Medulla oblongata (tissue), 1 donor: ENCODE data around the gene NKX1-1.
"Not testable (repeated sequence)": the region's sequence is repeated elsewhere in the genome, so short reads cannot be mapped to it uniquely, and the experiment has no call there.

Experiments
- DNase-seq: peaks from one replicate; pipeline ENCODE4 v3.0.0-alpha.2; 2015; ENCODE audit errors: extremely low spot score

NKX1-1 gene

DNA sequence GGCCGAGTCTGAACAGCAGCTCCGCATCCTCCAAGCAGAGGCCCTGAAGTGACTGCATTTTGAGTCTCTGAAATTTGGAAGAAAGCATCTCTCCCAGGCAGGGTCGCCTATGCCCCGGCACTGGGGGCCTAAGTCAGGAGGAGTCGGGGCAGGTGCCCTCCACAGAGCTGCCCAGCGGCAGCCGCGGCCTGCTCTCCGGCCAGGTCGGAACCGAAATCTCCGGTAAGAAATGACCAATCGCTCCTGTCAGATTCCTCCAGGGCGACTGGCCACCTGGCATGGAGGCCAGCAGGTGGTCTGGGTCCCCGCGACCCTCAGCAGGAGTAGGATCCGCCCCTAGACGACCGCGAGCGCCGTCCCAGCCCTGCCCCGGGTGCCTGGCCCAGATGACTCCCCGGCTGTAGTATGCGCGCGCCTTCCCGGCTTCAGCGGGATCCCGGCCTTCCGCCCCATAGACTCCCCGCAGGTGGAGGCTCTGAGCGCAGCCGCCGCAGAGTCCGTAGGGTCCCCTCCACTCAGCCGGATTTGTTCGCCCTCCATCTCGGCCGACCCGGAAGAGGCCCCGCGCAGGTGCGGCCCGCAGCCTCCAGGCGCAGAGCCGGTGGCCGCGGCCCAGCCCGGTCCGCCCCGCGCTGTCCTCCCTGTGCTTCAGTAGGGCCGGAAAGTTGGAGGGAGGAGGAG is 1.5 kb downstream of the NKX1-1 start:
- no peak for DNase-seq

- DNase-seq, result no peak
Measured at GRCh38 chr4:1403591-1404572, 2.4 kb downstream of the NKX1-1 start.

DNA sequence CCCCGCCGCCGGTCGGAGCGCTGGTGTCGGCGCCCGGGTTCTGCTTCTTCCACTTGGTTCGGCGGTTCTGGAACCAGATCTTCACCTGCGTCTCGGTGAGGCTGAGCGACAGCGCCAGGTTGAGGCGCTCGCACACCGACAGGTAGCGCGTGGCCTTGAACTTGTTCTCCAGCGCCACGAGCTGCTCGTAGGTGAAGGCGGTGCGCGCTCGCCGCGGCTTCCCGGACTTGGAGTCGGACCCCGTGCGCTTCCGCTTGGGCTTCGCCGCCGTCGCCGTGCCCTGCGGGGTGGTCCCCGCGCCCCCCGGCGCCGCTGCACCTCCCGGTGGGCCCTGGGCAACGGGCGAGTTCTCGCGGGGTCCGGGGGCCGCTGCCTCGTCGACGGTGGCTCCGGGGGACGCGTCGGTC is 3.1 kb downstream of the NKX1-1 start:
- no peak for DNase-seq

DNA sequence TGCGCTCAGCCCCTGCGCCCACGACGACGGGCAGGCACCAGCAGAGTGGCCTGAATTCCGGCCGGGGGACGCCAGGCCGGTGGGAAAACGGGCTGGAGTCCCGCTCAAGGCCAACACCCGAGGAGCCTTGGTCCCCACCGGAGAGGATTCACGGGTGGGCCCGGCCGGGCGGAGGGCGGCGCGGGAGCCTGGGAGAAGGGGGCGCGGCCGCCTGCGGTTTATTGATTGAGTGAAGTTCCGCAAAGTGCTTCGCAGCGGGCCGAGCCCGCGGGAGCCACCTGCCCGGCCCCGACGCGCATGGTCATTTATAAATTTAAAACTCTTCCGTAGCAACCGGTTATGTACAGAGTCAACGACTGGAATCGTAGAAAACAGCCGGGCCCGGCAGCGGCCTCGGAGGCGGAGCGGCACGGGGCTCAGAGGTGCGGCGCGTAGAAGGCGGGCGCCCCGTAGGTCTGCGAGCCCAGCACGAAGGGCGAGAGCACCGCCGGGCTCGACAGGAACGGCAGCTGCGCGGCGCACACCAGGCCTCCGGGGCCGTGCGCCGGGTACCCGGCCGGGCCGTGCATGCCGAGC is 3.6 kb downstream of the NKX1-1 start:
- no peak for DNase-seq

DNA sequence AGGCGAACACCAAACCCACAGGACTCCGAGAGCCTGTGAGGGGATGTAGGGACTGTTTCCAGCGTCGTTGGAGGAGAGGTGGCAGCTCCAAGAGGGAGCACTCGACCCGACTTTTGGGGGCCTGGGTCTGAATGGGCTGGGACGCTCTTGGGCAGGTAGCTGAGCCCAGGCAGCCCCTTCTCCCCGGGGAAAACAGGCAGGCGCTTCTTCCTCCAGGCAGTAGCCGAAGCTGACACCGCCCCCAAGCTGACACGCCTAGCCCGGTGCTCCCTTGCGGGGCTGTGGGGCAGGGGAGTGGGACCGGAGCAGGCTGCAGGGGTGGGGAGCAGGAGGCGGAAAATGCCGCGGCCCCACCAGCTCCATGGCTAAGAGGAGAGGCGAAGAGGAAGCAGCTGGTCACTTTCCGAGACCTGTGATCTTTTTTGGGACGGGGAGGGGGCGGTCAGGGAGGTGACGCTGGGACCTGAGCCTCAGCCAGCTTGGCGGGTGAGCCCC is 4.2 kb downstream of the NKX1-1 start:
- DNase-seq, result no peak

DNA sequence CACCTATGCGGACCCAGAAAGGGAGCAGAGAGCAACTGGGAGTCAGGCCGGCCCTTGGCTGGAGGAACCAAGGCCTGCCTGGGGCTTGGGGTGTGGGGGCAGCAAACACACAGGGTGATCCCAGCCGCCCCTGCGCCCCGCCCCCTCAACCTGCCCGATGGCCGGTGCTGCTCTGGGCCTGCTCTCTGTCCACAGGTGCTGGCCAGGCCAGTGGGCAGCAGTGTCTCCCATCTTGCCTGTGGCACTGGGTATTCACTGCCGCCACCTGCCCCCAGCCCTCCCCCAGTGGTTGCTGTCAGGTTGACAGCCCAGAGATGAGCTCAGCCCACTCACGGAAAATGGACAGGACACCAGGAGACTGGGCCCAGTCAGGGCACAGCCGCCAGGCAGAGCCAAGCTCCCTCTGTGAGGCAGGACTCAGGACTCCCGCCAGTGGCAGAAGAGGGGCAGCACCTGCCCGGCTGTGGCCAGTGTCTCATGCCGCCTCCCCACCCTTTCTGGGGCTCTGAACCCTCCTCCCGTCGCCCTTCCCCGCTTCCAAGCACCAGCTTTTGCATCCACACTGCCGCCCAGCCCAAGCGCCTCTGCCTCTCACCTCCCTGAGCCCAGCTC is 4.7 kb downstream of the NKX1-1 start:
- DNase-seq, result no peak

DNA sequence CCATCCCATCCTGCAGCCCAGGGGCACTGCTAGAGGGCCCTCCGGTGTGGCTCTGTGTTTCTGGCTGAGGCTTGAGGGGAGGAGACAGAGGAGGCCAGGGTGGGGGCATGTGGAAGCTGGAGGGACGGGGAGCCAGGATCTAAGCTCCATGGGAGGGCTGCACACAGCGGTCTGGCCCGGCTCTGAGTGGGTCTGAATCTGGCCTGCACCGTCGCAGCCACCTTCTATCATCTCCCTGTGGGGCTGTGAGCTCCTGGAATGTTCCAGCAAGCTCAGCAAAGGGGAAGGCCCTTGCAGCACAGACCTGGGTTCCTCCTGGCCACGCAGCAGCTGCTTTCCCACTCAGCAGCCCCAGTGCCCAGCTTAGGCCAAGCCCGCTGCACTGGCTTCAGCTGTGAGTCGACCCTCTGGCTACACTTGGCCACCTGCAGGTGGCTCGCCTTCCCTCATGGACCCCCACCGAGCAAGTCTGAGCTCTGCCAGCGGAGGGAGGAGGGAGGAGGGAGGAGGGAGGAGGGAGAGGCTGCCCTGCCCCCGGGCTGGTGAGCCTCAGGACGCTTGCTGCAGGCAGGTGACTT is 5.3 kb downstream of the NKX1-1 start:
- no peak for DNase-seq

DNA sequence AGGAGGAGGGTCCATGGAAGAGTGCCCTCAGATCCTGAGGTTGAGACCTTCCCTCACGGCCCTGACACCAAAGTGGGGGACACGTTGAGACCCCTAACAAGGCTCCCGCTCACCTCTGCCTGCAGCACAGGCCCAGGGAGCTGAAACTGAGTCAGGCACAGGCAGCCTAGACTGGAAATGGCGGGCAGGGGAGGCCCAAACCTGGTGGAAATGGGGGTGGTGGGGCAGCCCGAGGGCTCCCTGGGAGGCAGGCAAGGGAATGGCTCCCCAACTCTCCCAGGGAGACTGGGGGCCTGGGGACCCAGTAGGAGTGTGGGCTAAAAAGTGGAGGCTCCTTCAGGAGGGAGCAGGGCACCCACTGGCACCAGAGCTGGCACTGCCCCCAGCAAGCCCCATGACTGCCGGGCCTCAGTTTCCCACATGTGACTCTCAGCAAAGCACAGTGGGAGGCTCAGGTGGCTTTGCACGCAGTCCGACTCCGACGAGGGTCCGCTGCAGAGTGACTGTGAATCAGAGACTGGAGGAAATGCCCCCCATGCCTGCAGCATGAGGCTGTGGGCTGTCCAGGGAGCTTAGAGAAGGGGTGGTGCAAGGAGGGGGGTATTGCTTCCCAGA is 5.9 kb downstream of the NKX1-1 start:
- no peak for DNase-seq

- no peak for DNase-seq
Measured at GRCh38 chr4:1399508-1400190, 6.6 kb downstream of the NKX1-1 start.

GRCh38 chr4:1398681-1399507 is 7.3 kb downstream of the NKX1-1 start:
- no peak for DNase-seq

- no peak for DNase-seq
Measured at GRCh38 chr4:1396806-1397455, 9.3 kb downstream of the NKX1-1 start.

DNA sequence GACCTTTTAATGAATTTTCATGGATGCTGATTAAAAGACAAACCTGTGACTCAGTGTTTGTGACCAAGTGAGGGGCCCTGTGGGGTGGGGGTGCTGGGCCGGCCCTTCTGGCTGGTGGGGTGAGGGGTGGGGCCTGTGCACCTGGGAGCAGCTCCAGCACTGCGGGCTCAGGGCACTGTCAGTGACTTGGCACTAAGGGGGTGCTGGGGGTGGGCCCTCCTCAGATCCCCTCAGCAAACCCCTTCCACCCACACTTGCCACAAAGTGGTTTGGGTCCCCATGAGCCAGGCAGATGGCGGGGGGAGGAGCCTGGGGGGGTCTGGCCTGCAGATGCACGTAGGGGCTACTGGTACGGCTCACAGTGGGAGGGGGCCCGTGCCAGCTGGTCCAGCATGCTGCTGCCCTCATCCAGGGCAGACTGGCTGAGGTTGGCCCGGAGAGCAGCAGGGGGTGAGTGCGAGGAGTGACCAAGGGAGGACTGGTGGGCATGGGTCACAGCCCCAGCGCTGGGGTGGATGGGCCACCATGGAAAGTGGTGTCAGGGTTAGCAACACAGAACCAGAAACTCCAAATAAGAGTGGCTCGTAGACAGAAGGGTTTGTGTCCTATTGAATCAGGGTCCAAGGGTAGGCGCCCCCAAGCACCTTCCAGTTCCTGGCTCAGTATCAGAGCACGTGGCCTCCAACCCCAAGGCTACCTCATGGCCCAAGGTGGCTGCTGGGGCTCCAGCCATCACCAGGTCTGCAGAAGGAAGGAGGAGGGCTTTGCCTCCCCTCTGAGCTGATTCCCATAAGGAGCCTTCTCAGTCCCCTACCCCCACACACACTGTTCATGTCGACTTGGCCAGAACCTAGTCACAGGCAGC is 10.1 kb downstream of the NKX1-1 start:
- no peak for DNase-seq

GRCh38 chr4:1395389-1395820 is 10.8 kb downstream of the NKX1-1 start:
- DNase-seq, result not testable (repeated sequence)

GRCh38 chr4:1394554-1395388 is 11.5 kb downstream of the NKX1-1 start:
- not testable (repeated sequence) for DNase-seq

GRCh38 chr4:1393866-1394265 is 12.4 kb downstream of the NKX1-1 start:
- no peak for DNase-seq

DNA sequence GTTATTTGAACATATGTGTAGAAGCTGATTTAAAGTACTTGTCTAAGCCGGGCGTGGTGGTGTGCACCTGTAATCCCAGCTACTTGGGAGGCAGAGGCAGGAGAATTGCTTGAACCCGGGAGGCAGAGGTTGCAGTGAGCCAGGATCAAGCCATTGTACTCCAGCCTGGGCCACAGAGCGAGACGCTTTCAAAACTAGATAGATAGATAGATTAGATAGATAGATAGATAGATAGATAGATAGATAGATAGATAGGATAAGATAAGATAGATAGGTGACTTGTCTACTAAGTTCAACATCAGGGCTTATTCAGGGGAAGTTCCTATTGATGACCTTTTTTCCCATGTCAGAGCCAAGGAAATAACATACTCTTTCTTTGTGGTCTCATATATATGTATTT is 12.9 kb downstream of the NKX1-1 start:
- not testable (repeated sequence) for DNase-seq
